Measurements from ENCODE around the gene LGR4.

DNA sequence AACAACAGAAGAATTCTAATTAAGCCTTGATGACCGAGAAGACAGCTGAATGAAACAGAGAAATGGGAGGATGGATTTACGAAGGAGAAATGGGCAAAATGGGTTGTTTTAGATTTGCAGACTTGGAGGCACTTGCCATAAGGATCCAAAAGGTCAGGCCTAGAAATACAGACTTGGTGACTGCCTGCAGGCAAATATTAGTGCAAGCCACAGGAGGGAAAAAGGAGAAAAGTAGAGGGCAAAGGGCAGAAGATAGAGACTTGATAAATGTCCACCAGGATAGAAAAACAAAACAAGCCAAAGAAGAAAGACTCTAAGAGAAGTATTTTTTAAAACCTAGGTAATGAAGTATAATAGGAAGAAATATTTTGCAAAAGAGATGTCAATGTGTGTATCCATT, 122.7 kb downstream of the LGR4 start:
- TF ChIP-seq ELF4 (IDR thresholded peaks at IDR 0.05) (no peak), FOXK2 (IDR thresholded peaks at IDR 0.05) (no peak), HDGF (IDR thresholded peaks at IDR 0.05; ENCODE audit: borderline replicate concordance) (no peak), SUZ12 (IDR thresholded peaks at IDR 0.05) (no peak), CTBP1 (IDR thresholded peaks at IDR 0.05; ENCODE audit: borderline replicate concordance) (no peak), FOXM1 (IDR thresholded peaks at IDR 0.05; ENCODE audit: borderline replicate concordance) (no peak), TARDBP (IDR thresholded peaks at IDR 0.05) (no peak)
- TF ChIP-seq, protein P1, sequence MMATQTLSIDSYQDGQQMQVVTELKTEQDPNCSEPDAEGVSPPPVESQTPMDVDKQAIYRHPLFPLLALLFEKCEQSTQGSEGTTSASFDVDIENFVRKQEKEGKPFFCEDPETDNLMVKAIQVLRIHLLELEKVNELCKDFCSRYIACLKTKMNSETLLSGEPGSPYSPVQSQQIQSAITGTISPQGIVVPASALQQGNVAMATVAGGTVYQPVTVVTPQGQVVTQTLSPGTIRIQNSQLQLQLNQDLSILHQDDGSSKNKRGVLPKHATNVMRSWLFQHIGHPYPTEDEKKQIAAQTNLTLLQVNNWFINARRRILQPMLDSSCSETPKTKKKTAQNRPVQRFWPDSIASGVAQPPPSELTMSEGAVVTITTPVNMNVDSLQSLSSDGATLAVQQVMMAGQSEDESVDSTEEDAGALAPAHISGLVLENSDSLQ (IDR thresholded peaks at IDR 0.05), result no peak

Measured in HEK293T (cell line).